SK-N-SH (cell line): ENCODE data around the gene GSTA4.

Experiments used
- EP300 ChIP-seq, 2 experiments: IDR thresholded peaks; 2 replicates each; pipeline versions ENCODE4 v1.4.0 to v1.6.1; 2012; ENCODE audit warnings: borderline replicate concordance in 1 of 2, low read depth in 1 of 2, low read length in 1 of 2
- FOXJ3 ChIP-seq: sonication (generic); formaldehyde crosslinking; IDR thresholded peaks from 2 replicates; pipeline ENCODE4 v1.5.1; 2020; ENCODE audit warnings: mild to moderate bottlenecking, missing genetic modification reagents
- GABPA ChIP-seq: IDR thresholded peaks from 2 replicates; pipeline ENCODE4 v1.4.0; 2012; ENCODE audit warnings: low read depth, mild to moderate bottlenecking
- GATA2 ChIP-seq: sonication (generic); formaldehyde crosslinking; IDR thresholded peaks from 2 replicates; pipeline ENCODE4 v1.5.0; 2020; ENCODE audit warnings: mild to moderate bottlenecking, missing genetic modification reagents
- POLR2AphosphoS5 ChIP-seq: IDR thresholded peaks from 2 replicates; pipeline ENCODE4 v1.6.1; 2012; ENCODE audit warnings: low read depth, low read length
- RAD21 ChIP-seq: IDR thresholded peaks from 2 replicates; pipeline ENCODE4 v1.6.1; 2012; ENCODE audit warnings: mild to moderate bottlenecking, low read length
- SMC3 ChIP-seq: IDR thresholded peaks from 2 replicates; pipeline ENCODE4 v1.6.1; 2012; ENCODE audit warnings: low read depth, low read length, improper control_type of control experiment
- TAF1 ChIP-seq: IDR thresholded peaks from 2 replicates; pipeline ENCODE4 v1.6.1; 2012; ENCODE audit warnings: low read depth, mild to moderate bottlenecking, low read length, moderate library complexity, borderline replicate concordance
- TCF12 ChIP-seq: IDR thresholded peaks from 2 replicates; pipeline ENCODE4 v1.4.0; 2012
- TEAD4 ChIP-seq: IDR thresholded peaks from 2 replicates; pipeline ENCODE4 v1.4.0; 2012; ENCODE audit warnings: mild to moderate bottlenecking, borderline replicate concordance; ENCODE audit not compliant: insufficient read depth
- TF ChIP-seq, protein P1 (sequence below): fragments of 200-600 bp; sonication (generic); IDR thresholded peaks from 2 replicates; pipeline ENCODE4 v1.6.1; 2017; ENCODE audit warnings: antibody characterized with exemption, mild to moderate bottlenecking, moderate library complexity
- TF ChIP-seq, protein P2 (sequence below): IDR thresholded peaks from 2 replicates; pipeline ENCODE4 v1.4.0; 2012; ENCODE audit warnings: low read depth
- TF ChIP-seq, protein P3 (sequence below): IDR thresholded peaks from 2 replicates; pipeline ENCODE4 v1.6.1; 2012; ENCODE audit warnings: mild to moderate bottlenecking, low read depth, low read length, moderate library complexity
- TF ChIP-seq, protein P4 (sequence below): IDR thresholded peaks from 2 replicates; pipeline ENCODE4 v1.4.0; 2012; ENCODE audit warnings: low read depth, borderline replicate concordance

DNA sequence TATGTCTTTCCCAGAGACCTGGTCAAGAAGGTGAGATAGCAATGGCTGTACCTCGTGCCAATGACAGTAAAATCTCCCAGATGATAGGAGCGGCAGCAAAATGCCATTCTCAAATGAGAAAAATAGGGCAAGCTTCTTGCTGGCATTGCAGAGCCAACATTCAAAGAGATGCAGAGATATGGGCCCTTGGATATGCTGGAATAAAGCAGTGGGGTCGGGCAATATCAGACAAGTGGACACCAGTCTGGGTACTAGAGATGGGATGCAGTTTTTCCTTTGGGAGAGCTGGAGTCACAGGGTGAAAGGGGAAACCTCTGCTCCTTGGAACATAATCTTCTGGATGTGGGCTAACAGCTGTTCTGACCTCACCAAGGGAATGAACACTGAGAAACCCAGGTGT, 29.0 kb downstream of the GSTA4 start:
- TF ChIP-seq, protein P1, sequence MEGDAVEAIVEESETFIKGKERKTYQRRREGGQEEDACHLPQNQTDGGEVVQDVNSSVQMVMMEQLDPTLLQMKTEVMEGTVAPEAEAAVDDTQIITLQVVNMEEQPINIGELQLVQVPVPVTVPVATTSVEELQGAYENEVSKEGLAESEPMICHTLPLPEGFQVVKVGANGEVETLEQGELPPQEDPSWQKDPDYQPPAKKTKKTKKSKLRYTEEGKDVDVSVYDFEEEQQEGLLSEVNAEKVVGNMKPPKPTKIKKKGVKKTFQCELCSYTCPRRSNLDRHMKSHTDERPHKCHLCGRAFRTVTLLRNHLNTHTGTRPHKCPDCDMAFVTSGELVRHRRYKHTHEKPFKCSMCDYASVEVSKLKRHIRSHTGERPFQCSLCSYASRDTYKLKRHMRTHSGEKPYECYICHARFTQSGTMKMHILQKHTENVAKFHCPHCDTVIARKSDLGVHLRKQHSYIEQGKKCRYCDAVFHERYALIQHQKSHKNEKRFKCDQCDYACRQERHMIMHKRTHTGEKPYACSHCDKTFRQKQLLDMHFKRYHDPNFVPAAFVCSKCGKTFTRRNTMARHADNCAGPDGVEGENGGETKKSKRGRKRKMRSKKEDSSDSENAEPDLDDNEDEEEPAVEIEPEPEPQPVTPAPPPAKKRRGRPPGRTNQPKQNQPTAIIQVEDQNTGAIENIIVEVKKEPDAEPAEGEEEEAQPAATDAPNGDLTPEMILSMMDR, result no peak
- TF ChIP-seq TAF1 (no peak), EP300 (IDR thresholded peaks at IDR 0.05; ENCODE audit: borderline replicate concordance in 1 of 2, low read depth in 1 of 2, low read length in 1 of 2) (no peak), GABPA (no peak), TEAD4 (no peak), POLR2AphosphoS5 (no peak), SMC3 (no peak), TCF12 (no peak), GATA2 (CRISPR knock-in tag) (no peak), RAD21 (no peak), FOXJ3 (CRISPR knock-in tag) (no peak)
- TF ChIP-seq, protein P2, sequence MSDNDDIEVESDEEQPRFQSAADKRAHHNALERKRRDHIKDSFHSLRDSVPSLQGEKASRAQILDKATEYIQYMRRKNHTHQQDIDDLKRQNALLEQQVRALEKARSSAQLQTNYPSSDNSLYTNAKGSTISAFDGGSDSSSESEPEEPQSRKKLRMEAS, result no peak
- TF ChIP-seq, protein P3, sequence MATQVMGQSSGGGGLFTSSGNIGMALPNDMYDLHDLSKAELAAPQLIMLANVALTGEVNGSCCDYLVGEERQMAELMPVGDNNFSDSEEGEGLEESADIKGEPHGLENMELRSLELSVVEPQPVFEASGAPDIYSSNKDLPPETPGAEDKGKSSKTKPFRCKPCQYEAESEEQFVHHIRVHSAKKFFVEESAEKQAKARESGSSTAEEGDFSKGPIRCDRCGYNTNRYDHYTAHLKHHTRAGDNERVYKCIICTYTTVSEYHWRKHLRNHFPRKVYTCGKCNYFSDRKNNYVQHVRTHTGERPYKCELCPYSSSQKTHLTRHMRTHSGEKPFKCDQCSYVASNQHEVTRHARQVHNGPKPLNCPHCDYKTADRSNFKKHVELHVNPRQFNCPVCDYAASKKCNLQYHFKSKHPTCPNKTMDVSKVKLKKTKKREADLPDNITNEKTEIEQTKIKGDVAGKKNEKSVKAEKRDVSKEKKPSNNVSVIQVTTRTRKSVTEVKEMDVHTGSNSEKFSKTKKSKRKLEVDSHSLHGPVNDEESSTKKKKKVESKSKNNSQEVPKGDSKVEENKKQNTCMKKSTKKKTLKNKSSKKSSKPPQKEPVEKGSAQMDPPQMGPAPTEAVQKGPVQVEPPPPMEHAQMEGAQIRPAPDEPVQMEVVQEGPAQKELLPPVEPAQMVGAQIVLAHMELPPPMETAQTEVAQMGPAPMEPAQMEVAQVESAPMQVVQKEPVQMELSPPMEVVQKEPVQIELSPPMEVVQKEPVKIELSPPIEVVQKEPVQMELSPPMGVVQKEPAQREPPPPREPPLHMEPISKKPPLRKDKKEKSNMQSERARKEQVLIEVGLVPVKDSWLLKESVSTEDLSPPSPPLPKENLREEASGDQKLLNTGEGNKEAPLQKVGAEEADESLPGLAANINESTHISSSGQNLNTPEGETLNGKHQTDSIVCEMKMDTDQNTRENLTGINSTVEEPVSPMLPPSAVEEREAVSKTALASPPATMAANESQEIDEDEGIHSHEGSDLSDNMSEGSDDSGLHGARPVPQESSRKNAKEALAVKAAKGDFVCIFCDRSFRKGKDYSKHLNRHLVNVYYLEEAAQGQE, result no peak
- TF ChIP-seq, protein P4, sequence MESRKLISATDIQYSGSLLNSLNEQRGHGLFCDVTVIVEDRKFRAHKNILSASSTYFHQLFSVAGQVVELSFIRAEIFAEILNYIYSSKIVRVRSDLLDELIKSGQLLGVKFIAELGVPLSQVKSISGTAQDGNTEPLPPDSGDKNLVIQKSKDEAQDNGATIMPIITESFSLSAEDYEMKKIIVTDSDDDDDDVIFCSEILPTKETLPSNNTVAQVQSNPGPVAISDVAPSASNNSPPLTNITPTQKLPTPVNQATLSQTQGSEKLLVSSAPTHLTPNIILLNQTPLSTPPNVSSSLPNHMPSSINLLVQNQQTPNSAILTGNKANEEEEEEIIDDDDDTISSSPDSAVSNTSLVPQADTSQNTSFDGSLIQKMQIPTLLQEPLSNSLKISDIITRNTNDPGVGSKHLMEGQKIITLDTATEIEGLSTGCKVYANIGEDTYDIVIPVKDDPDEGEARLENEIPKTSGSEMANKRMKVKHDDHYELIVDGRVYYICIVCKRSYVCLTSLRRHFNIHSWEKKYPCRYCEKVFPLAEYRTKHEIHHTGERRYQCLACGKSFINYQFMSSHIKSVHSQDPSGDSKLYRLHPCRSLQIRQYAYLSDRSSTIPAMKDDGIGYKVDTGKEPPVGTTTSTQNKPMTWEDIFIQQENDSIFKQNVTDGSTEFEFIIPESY, result no peak
